C4-2B (cell line): ENCODE measurements around the gene CYBC1.

Source experiments
- CTCF ChIP-seq: fragments of 450-650 bp; conservative IDR thresholded peaks from 2 replicates; pipeline ENCODE4 v1.5.1; 2017; ENCODE audit warnings: mild to moderate bottlenecking
- ZFX ChIP-seq: fragments of 450-650 bp; IDR thresholded peaks from 2 replicates; pipeline ENCODE4 v1.6.1; 2017

DNA sequence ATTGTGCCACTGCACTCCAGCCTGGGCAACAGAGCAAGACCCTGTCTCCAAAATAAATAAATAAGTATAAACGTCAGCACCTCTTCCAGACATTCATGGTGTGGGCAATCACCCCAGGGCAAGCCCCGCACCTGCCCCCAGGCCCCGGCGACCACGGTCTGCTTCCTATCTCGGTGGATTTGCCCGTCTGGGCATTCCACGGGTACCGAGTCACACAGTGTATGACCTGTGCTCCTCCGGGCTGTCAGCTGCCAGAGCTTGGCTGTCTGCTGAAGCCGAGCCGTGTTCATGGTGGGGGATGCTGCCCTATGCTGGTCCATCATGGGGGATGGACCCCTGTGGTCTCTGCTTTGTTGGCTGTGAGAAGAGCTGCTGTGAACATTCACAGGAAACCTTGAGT lies 15.4 kb downstream of the CYBC1 start:
- TF ChIP-seq CTCF, result no peak
- TF ChIP-seq ZFX, result no peak
